ENCODE data around the gene OR10C1. TPM values are rescaled to one million over a fixed set of nuclear protein-coding genes. Genes with fewer than 3 reads are reported as not detected.

The OR10C1 gene, protein sequence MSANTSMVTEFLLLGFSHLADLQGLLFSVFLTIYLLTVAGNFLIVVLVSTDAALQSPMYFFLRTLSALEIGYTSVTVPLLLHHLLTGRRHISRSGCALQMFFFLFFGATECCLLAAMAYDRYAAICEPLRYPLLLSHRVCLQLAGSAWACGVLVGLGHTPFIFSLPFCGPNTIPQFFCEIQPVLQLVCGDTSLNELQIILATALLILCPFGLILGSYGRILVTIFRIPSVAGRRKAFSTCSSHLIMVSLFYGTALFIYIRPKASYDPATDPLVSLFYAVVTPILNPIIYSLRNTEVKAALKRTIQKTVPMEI
- not detected for total RNA-seq
- long read RNA-seq = 0 reads

DNA sequence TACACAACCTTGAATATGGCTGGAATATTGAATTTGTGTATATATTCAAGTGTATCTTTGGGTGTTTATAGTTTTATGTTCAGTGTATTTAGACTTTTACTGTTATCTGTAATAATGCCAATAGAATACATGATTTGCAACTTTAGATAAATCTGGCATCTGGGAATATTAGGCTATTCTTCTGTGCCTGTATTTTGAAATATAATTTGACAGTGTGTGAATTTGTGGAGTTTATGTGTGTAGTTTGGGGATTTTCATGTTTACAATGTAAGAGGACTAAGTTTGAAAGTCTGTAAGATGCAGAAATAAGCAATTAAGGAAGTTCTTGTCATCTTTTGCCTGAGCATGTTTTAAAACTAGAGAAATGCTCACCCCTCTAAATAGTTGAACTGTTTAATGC lies at the start of gene OR10C1:
Gene OR10C1, plus strand, starts transcription at position 301 of the 400 bp plus-strand sequence. CDS start 710 bp downstream, outside the sequence.
- DNase-seq (no peak), ATAC-seq (no peak)
- Histone ChIP-seq H3K27me3 (no peaks in the 10 kb centered on the region), H3K4me3 (no peak within 1 kb of the TSS), H3K4me1 (no peaks in the 10 kb centered on the region), H3K27ac (no peak within 1 kb of the TSS), H3K36me3 (no peaks in the 10 kb centered on the region), H3K9me3 (no peaks in the 10 kb centered on the region)
- TF ChIP-seq, protein P1, sequence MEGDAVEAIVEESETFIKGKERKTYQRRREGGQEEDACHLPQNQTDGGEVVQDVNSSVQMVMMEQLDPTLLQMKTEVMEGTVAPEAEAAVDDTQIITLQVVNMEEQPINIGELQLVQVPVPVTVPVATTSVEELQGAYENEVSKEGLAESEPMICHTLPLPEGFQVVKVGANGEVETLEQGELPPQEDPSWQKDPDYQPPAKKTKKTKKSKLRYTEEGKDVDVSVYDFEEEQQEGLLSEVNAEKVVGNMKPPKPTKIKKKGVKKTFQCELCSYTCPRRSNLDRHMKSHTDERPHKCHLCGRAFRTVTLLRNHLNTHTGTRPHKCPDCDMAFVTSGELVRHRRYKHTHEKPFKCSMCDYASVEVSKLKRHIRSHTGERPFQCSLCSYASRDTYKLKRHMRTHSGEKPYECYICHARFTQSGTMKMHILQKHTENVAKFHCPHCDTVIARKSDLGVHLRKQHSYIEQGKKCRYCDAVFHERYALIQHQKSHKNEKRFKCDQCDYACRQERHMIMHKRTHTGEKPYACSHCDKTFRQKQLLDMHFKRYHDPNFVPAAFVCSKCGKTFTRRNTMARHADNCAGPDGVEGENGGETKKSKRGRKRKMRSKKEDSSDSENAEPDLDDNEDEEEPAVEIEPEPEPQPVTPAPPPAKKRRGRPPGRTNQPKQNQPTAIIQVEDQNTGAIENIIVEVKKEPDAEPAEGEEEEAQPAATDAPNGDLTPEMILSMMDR (IDR thresholded peaks at IDR 0.05) = no peak
- TF ChIP-seq POLR2A (IDR thresholded peaks at IDR 0.05) = no peak
- intact Hi-C loops (cut with DNase I) = no loop called here

DNA sequence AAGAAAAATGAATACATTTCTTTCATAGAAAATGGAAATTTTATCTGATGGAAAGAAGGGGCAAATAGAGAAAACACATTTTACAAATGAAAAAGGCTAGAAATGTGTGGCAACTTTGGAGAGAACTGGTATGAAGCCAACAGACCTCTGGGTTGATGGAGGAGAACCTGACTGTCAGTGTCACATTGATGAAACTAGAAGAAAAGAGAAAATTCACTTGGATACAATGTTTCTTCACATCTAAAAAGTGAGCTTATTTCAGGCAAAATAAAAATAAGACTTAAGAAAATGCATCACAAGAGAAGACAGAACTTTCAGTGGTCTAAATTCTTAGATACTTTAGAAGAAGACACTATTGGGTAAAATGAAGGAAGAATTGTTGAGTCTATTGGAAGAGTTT lies 43.8 kb upstream of the OR10C1 start, which contains the start of gene OR12D2:
Gene OR12D2, plus strand, starts transcription at position 301 of the 400 bp plus-strand sequence. CDS start 1,069 bp downstream, outside the sequence.
- H3K9me3 ChIP-seq = no peaks in the 10 kb centered on the region
- no peaks in the 10 kb centered on the region for H3K4me1 ChIP-seq
- no peaks in the 10 kb centered on the region for H3K27me3 ChIP-seq
- no peak for TF ChIP-seq POLR2A (IDR thresholded peaks at IDR 0.05)
- TF ChIP-seq, protein P1 (IDR thresholded peaks at IDR 0.05) = no peak
- no peaks in the 10 kb centered on the region for H3K36me3 ChIP-seq
- ATAC-seq = no peak
- no peak for DNase-seq
- H3K27ac ChIP-seq = no peak within 1 kb of the TSS
- intact Hi-C loops (cut with DNase I) = no loop called here
- no peak within 1 kb of the TSS for H3K4me3 ChIP-seq

DNA sequence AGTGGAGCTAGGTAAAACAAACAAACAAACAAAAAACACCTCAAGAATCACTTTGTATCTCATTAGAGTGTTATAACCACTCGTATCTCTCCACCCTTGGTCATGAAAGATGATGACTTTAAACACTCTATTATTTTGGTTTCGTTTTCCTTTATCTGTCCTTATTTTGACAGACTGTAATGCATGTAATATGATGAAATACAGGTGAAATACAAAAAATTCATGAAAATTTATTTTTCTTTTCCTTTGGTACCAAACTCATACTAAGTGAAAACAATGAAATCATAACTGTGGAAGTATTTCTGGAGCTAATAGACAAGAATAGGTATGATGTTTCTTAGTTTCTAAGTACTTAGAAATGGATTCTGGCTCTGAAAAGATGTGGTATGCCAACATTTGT lies 39.6 kb upstream of the OR10C1 start:
- Histone ChIP-seq H3K27ac (no peak overlapping the region), H3K27me3 (no peaks in the 10 kb centered on the region), H3K4me3 (no peak overlapping the region), H3K36me3 (no peaks in the 10 kb centered on the region), H3K4me1 (no peaks in the 10 kb centered on the region), H3K9me3 (no peaks in the 10 kb centered on the region)
- ATAC-seq (no peak), DNase-seq (no peak)
- TF ChIP-seq, protein P1 (IDR thresholded peaks at IDR 0.05) = no peak
- no peak for TF ChIP-seq POLR2A (IDR thresholded peaks at IDR 0.05)
- WGBS (ENCODE audit: insufficient coverage, low coverage, low lambda C conversion rate, missing lambda C conversion rate) = 54% methylated on average over 2 of the region's 2 CpGs
- intact Hi-C loops (cut with DNase I) = no loop called here

DNA sequence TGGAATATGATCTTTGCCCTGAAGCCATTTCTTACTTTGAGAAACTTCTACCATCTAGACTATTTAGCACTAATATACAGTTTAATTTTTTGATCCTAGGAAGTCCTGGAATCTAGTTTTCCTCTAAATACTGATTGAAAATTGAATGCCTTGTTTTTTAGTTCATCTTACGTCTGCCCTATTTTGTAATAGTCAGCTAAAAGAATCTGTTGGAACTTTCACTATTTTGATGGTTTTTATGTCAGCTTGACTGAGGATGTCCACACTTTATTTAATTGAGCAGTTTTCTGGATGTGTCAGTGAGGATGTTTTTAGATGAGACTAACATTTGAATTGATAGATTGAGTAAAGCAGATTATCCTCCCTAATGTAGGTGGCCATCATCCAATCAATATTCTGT lies 35.3 kb upstream of the OR10C1 start:
- 73% methylated on average over 1 of the region's 1 CpG for WGBS (ENCODE audit: insufficient coverage, low coverage, low lambda C conversion rate, missing lambda C conversion rate)
- intact Hi-C loops (cut with DNase I) = no loop called here

More for the DNA sequence above, 35.3 kb upstream of the OR10C1 start:
- no peaks in the 10 kb centered on the region for H3K9me3 ChIP-seq
- TF ChIP-seq, protein P1 (IDR thresholded peaks at IDR 0.05) = no peak
- TF ChIP-seq POLR2A (IDR thresholded peaks at IDR 0.05) = no peak
- no peaks in the 10 kb centered on the region for H3K36me3 ChIP-seq
- H3K27ac ChIP-seq = no peak overlapping the region
- DNase-seq (no peak), ATAC-seq (no peak)
- H3K27me3 ChIP-seq = no peaks in the 10 kb centered on the region
- H3K4me3 ChIP-seq = no peak overlapping the region
- no peaks in the 10 kb centered on the region for H3K4me1 ChIP-seq

Data from right lobe of liver (tissue), 6 donors.